ENCODE results near the gene VEGFA.

Gene VEGFA

DNA sequence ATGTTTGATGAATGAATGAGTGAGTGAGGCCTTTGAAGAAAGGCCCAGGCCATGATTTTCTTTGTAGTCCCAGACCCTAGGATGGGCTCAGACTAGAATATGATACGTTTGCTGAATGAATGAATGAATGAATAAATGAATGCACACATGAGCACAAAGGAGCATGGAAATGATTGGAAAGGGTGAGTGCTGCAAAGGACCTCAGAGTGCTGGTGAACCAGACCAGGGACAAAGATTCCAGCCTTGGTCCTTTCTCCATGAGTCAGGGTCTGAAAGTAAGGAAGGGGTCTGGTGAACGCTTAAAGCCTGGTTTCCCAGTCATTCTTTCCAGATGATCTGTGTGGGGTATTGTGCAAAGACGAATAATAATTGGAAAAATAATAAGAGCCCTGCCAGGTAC lies 42.4 kb upstream of the VEGFA start:
- no peaks in the 10 kb centered on the region for H3K27me3 ChIP-seq (ENCODE audit: insufficient read depth, poor library complexity, severe bottlenecking)
- TF ChIP-seq SPI1 (IDR thresholded peaks at IDR 0.05; ENCODE audit: borderline replicate concordance, low read depth) (no peak), GABPA (IDR thresholded peaks at IDR 0.05; ENCODE audit: low read depth) (no peak), POLR2AphosphoS5 (IDR thresholded peaks at IDR 0.05; ENCODE audit: low read depth) (no peak)
- TF ChIP-seq, protein P1, sequence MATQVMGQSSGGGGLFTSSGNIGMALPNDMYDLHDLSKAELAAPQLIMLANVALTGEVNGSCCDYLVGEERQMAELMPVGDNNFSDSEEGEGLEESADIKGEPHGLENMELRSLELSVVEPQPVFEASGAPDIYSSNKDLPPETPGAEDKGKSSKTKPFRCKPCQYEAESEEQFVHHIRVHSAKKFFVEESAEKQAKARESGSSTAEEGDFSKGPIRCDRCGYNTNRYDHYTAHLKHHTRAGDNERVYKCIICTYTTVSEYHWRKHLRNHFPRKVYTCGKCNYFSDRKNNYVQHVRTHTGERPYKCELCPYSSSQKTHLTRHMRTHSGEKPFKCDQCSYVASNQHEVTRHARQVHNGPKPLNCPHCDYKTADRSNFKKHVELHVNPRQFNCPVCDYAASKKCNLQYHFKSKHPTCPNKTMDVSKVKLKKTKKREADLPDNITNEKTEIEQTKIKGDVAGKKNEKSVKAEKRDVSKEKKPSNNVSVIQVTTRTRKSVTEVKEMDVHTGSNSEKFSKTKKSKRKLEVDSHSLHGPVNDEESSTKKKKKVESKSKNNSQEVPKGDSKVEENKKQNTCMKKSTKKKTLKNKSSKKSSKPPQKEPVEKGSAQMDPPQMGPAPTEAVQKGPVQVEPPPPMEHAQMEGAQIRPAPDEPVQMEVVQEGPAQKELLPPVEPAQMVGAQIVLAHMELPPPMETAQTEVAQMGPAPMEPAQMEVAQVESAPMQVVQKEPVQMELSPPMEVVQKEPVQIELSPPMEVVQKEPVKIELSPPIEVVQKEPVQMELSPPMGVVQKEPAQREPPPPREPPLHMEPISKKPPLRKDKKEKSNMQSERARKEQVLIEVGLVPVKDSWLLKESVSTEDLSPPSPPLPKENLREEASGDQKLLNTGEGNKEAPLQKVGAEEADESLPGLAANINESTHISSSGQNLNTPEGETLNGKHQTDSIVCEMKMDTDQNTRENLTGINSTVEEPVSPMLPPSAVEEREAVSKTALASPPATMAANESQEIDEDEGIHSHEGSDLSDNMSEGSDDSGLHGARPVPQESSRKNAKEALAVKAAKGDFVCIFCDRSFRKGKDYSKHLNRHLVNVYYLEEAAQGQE (IDR thresholded peaks at IDR 0.05; ENCODE audit: insufficient replicate concordance, low read depth) = no peak
- TF ChIP-seq, protein P2, sequence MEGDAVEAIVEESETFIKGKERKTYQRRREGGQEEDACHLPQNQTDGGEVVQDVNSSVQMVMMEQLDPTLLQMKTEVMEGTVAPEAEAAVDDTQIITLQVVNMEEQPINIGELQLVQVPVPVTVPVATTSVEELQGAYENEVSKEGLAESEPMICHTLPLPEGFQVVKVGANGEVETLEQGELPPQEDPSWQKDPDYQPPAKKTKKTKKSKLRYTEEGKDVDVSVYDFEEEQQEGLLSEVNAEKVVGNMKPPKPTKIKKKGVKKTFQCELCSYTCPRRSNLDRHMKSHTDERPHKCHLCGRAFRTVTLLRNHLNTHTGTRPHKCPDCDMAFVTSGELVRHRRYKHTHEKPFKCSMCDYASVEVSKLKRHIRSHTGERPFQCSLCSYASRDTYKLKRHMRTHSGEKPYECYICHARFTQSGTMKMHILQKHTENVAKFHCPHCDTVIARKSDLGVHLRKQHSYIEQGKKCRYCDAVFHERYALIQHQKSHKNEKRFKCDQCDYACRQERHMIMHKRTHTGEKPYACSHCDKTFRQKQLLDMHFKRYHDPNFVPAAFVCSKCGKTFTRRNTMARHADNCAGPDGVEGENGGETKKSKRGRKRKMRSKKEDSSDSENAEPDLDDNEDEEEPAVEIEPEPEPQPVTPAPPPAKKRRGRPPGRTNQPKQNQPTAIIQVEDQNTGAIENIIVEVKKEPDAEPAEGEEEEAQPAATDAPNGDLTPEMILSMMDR (IDR thresholded peaks at IDR 0.05; ENCODE audit: insufficient read depth, low read length) = no peak

GRCh38 chr6:43728586-43728985 lies 41.4 kb upstream of the VEGFA start:
- Histone ChIP-seq H3K4me3 (replicated peaks; ENCODE audit: insufficient read depth, low read length) (no peak overlapping the region), H3K27ac (replicated peaks) (no peak overlapping the region), H3K27me3 (ENCODE audit: insufficient read depth, poor library complexity, severe bottlenecking) (no peaks in the 10 kb centered on the region)
- TF ChIP-seq, protein P2 (IDR thresholded peaks at IDR 0.05; ENCODE audit: insufficient read depth, low read length) = no peak
- TF ChIP-seq POLR2AphosphoS5 (IDR thresholded peaks at IDR 0.05; ENCODE audit: low read depth) (no peak), SPI1 (IDR thresholded peaks at IDR 0.05; ENCODE audit: borderline replicate concordance, low read depth) (no peak), GABPA (IDR thresholded peaks at IDR 0.05; ENCODE audit: low read depth) (no peak)
- TF ChIP-seq, protein P1 (IDR thresholded peaks at IDR 0.05; ENCODE audit: insufficient replicate concordance, low read depth) = no peak
- DNase-seq (ENCODE audit: low read depth in 1 of 2, low spot score in 1 of 2) = no peak

More for the DNA sequence above, 42.4 kb upstream of the VEGFA start:
- DNase-seq (ENCODE audit: low read depth in 1 of 2, low spot score in 1 of 2) = no peak
- H3K27ac ChIP-seq (replicated peaks) = no peak overlapping the region
- no peak overlapping the region for H3K4me3 ChIP-seq (replicated peaks; ENCODE audit: insufficient read depth, low read length)

GRCh38 chr6:43729537-43729936 lies 40.5 kb upstream of the VEGFA start:
- Histone ChIP-seq H3K4me3 (replicated peaks; ENCODE audit: insufficient read depth, low read length) (no peak overlapping the region), H3K27me3 (ENCODE audit: insufficient read depth, poor library complexity, severe bottlenecking) (no peaks in the 10 kb centered on the region), H3K27ac (replicated peaks) (no peak overlapping the region)
- DNase-seq (ENCODE audit: low read depth in 1 of 2, low spot score in 1 of 2) = no peak
- TF ChIP-seq, protein P2 (IDR thresholded peaks at IDR 0.05; ENCODE audit: insufficient read depth, low read length) = no peak
- TF ChIP-seq POLR2AphosphoS5 (IDR thresholded peaks at IDR 0.05; ENCODE audit: low read depth) (no peak), SPI1 (IDR thresholded peaks at IDR 0.05; ENCODE audit: borderline replicate concordance, low read depth) (no peak), GABPA (IDR thresholded peaks at IDR 0.05; ENCODE audit: low read depth) (no peak)

DNA sequence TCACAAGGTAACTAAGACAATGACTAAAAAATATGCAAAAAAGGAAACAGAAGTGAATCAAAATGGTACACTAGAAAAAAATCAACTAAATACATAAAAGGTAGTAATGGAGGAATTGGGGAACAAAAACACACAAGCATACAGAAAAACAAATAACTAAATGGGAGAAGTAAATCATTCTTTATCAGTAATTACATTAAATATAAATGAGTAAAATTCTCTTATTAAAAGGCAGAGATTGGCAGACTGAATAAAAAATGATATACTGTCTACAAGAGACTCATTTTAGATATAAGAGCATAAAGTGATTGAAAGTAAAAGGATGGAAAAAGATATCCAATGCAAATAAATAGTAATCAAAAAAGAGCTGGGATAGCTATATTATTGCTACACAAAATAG lies 39.4 kb upstream of the VEGFA start:
- Histone ChIP-seq H3K27ac (replicated peaks) (no peak overlapping the region), H3K27me3 (ENCODE audit: insufficient read depth, poor library complexity, severe bottlenecking) (no peaks in the 10 kb centered on the region), H3K4me3 (replicated peaks; ENCODE audit: insufficient read depth, low read length) (no peak overlapping the region)
- no peak for DNase-seq (ENCODE audit: low read depth in 1 of 2, low spot score in 1 of 2)
- TF ChIP-seq GABPA (IDR thresholded peaks at IDR 0.05; ENCODE audit: low read depth) (no peak), POLR2AphosphoS5 (IDR thresholded peaks at IDR 0.05; ENCODE audit: low read depth) (no peak), SPI1 (IDR thresholded peaks at IDR 0.05; ENCODE audit: borderline replicate concordance, low read depth) (no peak)
- TF ChIP-seq, protein P2 (IDR thresholded peaks at IDR 0.05; ENCODE audit: insufficient read depth, low read length) = no peak
- TF ChIP-seq, protein P1 (IDR thresholded peaks at IDR 0.05; ENCODE audit: insufficient replicate concordance, low read depth) = no peak

Measured in HL-60 (cell line).